SK-N-SH treated with all-trans-retinoic acid at 6 μM for 48 hours (cell line): Measurements from ENCODE around the gene ECHDC3.

Source experiments
- CREB5 ChIP-seq: fragments of 250-450 bp; sonication (Bioruptor Pico); IDR thresholded peaks from 2 replicates; pipeline ENCODE4 v1.5.1; 2020; ENCODE audit warnings: low read depth, mild to moderate bottlenecking, moderate library complexity
- TF ChIP-seq, protein P1 (sequence below): fragments of 250-450 bp; sonication (Bioruptor Pico); IDR thresholded peaks from 2 replicates; pipeline ENCODE4 v1.8.0; 2020; ENCODE audit warnings: mild to moderate bottlenecking, moderate library complexity, borderline replicate concordance

DNA sequence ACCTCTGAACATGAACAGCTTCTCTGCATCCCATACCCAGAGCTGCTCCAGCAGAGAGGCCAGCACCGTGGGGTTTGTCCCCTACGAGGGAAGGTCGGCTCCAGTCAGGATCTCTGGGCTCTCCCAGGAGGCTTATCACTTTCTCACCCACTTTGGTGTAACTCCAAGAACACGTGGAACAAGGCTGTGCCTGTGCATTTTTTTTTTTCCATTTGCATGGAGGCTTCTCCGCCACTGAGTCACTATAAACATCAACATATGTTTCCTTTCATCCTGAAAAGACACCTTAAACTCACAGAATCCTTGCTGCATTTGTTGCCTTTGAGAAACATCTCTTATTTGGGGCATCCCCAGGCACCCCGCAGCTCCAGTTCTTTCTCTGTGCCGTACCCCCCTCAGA is 29.4 kb upstream of the ECHDC3 start:
- TF ChIP-seq CREB5 (CRISPR knock-in tag): no peak
- TF ChIP-seq, protein P1, sequence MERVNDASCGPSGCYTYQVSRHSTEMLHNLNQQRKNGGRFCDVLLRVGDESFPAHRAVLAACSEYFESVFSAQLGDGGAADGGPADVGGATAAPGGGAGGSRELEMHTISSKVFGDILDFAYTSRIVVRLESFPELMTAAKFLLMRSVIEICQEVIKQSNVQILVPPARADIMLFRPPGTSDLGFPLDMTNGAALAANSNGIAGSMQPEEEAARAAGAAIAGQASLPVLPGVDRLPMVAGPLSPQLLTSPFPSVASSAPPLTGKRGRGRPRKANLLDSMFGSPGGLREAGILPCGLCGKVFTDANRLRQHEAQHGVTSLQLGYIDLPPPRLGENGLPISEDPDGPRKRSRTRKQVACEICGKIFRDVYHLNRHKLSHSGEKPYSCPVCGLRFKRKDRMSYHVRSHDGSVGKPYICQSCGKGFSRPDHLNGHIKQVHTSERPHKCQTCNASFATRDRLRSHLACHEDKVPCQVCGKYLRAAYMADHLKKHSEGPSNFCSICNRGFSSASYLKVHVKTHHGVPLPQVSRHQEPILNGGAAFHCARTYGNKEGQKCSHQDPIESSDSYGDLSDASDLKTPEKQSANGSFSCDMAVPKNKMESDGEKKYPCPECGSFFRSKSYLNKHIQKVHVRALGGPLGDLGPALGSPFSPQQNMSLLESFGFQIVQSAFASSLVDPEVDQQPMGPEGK: no peak
